Stimulated activated CD4-positive, alpha-beta T cell treated with anti-CD3 and anti-CD28 coated beads, TNF-alpha, amount 100 ng/mL, for 1 hour (primary cell): ENCODE data around the gene MOB1B.
"Not testable (repeated sequence)": the region's sequence is repeated elsewhere in the genome, so short reads cannot be mapped to it uniquely, and the experiment has no call there.

Experiments used
- DNase-seq, 3 donors: peaks; one replicate each; pipeline ENCODE4 v3.0.0-alpha.2; 2020; ENCODE audit warnings: low read depth in 3 of 3, low spot score in 1 of 3

MOB1B gene

DNA sequence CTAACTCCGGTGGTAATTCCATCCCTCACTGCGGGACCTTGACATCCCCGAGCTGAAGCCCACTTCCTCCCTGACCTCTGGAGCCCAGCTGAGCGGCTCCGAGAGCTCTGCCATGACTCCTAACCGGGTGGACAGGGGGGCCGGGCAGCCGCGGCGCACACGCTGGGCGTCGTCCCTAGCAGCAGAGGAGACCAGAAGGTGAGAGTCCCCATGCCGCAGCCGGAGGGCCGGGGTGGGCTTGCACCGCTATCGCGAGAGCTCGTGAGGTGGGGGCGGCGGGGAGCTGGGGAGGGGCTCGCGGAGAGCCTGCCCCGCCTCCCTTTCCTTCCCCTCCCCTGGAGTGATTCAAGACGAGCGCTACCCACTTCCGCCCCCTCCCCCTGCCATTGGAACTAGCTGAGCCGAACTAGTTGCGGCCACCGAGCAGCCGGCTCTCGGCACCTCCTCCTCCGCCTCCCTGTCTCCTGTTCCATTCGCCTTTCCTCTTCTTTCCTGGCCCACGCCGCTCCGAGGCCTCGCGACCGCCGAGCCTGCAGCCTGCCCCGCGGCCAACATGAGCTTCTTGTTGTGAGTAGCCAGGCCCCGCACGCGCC is at the start of gene MOB1B:
MOB1B (plus strand) TSS at position 386 of the 593 bp plus-strand sequence; CDS start at position 554, 168 bp downstream.
- DNase-seq: peak; percentile 62 to 69 (median 68)

GRCh38 chr4:70855464-70855863 is 46.7 kb upstream of the MOB1B start:
- DNase-seq: no peak

GRCh38 chr4:70858454-70858853 is 43.7 kb upstream of the MOB1B start:
- no peak for DNase-seq

DNA sequence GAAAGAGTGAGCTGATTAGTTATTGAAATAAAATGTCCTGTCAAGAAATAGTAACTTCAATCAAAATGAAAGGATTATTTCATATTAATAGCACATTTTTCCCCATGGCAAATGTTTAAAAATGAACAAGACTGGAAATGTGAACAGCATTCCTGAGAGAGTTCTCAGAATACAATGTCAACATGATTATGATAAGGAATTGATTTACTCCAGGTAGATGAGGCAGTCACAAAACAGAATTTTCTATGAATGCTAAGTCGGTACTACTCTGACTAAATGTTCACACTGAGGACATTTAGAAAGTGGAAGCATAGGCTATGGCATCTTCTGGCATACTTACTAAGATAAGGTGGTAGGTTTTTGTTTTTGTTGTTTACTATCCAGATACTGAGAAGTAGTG is 43.1 kb upstream of the MOB1B start:
- DNase-seq: no peak

DNA sequence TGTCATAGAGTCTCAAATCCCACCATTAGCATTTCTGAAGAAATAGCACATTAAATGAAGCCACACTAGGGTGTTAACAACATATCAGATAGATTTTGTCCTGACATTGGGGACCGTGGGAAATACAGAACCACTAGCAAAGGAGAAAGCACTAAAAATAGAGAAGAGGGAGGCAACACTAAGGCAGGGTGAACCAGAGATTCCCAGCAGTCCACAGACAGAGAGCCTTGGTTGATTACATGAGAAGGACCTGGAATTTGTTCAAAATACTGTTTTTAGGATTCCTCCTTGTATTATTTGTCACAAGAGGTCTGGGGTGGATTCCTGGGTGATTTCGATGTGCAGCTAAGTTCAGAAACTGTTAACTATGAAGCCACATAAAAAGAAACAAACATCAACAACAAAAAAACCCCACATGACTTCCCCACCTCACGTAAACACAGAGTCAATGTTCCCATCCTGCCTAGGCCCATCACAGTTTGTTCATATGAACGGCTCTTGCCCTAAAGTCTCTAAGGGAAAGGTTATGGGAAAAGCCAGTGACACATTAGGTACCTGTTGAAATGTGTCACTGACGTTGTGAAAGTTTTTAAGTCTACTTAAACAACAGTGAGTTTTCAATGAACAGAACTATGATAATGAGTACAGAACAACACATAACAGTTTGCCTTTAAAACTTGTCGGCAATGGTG is 38.9 kb upstream of the MOB1B start:
- no peak for DNase-seq

- no peak for DNase-seq
These were observed 33.4 kb upstream of the MOB1B start for GRCh38 chr4:70868778-70869177.

DNA sequence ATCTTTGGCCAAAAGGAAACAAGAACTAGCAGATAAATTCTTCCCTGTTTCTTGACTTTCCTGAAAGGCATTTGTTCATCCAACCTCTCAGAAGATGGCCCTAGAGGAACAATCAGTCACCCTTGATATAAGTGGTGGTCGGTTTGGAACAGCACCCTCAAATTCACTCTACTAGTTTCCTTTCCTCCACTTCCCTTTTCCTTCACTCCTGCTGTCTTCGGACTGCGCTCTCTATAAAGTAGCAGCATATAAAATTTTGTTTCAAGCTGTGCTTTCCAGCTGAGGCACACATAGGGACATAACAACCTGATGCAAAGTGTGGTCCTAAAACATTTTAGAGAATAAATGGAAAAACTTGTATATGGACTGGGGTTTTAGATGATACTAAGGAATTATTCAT is 29.0 kb upstream of the MOB1B start:
- no peak for DNase-seq

DNA sequence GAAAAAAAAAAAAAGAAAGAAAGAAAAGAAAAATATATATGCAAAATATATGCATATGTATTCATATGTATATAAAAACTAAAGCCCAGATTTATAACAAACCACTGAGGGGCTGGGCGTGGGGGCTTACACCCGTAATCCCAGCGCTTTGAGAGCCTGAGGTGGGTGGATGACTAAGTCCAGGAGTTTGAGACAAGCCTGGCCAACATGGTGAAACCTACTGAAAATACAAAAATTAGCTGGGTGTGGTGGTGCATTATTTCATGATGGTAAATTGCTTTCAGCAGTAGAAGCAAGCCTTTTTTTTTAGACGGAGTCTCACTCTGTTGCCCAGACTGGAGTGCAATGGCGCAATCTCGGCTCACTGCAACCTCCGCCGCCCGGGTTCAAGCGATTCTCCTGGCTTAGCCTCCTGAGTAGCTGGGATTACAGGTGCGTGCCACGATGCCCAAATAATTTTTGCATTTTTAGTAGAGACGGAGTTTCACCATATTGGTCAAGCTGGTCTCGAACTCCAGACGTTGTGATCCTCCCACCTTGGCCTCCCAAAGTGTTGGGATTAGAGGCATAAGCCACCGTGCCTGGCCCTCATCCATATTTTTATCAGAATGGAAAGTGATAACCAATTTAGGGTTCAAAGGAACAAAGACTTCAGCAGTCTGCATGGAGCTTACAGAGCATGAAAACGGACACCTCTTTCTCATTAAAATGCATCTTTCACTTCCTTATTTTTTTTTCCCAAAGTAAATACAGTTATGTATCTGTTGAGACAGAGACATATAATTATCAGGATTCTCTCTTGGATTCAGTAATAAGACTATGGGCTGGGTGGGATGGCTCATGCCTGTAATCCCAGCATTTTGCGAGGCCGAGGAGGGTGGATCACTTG is 27.7 kb upstream of the MOB1B start:
- DNase-seq: no peak

DNA sequence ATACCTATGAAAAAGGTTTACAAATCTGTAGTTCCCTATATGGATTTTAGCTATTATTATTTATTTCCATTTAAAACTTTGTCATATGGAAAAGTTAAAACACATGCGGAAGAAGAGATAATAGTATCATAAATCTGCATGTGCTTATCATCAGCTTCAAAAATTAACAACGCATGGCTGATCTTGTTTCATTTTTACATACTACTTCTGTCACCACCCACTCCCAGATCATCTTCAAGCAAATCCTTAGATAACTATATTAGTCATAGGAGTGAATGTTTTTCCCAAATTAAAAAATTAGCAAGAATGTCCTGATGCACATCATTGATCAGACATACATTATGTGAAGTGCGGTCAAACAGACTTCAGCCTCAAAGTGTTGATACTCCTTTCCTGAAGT is 24.6 kb upstream of the MOB1B start:
- DNase-seq: no peak

DNA sequence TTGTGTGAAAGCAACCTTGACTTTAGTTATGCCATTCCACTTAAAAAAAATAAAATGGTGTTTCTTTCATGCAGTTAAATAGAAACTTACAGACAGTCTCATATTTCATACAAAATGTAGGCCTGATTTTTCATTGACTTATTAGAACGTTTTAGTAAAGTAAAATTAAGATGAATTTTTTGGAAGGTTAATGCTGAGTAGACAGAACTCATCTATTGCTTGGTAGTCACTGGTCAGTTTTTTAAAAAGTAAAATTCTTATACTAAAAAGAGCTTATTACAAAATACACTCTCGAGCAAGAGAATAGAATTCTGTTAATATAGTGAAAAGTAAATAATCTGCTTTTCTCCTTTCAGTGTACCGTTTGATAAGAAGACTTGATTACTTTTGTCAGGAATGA is 21.4 kb upstream of the MOB1B start:
- DNase-seq: no peak

- no peak for DNase-seq
These were observed 17.0 kb upstream of the MOB1B start for GRCh38 chr4:70885174-70885573.

DNA sequence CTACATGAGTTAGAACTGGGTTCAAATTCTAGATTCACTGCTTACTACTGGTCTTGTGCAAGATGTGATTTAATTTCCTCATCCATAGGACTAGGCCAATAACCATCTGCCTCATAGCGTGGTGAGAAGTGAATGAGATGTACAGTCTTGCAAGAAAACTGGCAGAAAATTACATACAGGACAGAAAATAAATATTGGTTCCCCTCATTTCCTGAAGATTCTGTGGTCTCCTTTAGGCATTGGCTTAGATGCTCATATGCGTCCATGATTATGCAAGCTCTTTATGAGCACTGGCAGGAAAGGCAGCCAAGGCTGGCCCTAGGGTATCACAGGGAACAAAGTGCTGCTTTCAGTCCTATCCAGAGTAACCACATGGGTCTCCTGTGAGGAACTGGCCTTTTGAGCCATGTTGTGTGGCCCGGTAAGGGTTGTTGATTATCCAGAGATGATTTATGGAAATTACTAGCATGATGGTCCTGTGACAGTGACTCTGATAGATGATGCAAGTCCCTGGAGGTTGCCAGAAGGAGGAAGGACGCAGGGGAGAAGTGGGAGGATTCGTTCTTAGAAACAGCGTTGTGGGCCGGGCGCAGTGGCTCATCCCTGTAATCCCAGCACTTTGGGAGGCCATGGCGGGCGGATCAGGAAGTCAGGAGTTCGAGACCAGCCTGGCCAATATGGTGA is 9.9 kb upstream of the MOB1B start:
- DNase-seq: no peak

GRCh38 chr4:70893790-70894189 is 8.4 kb upstream of the MOB1B start:
- no peak for DNase-seq

DNA sequence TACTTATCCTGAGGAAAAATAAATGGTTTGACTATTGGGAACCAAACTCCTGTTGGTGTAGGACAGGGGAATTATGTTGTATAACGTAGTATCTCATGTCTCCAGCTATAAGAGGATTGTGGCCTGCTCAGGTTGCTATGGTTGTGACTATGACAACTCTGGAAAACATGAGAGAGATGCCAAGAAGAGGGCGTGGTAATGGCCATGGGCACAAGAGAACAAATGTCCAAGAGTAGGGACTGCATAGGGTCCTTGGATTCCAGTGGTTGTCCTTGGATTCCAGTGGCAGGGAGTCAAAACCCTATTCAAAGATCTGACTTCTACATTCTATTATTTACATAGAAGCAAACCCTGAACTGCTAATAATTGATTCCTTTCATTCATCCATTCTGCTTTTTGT is 6.8 kb upstream of the MOB1B start:
- DNase-seq: no peak

DNA sequence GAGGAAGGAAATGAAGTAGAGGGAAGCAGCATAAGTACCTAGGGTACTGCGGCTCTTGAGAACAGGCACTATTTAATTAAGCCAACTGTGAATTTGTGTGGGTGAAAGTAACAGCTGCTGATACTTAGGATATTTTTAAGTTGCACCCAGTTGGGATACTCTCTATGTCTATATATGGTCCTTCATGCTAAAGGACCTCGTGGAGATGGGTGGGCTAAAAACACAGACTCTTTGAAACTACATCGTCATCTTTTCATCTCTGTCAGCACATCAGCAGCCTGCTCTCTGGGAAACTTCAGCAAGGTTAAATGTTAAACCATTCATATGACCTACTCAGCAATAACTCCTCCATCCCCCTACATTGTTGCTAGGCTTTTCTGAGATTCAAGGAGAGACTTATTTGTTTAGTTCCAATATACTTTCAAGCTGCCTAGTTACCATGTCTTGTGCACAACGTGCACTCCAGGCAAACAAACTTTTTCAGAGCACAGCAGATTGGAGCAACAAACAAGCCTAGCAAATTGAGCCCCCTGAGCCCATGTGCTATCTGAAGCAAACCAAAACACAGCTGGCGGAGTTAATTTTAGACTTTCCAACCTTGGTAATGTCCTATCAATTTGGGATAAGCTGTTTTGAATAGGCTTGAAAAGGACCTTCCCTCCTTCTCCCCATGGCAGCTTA is 6.2 kb upstream of the MOB1B start:
- DNase-seq: no peak

GRCh38 chr4:70898581-70898980 is 3.6 kb upstream of the MOB1B start:
- DNase-seq: not testable (repeated sequence)

GRCh38 chr4:70901607-70901983 is 574 bp upstream of the MOB1B start:
- DNase-seq: no peak

GRCh38 chr4:70902577-70903290 is 565 bp downstream of the MOB1B start:
- DNase-seq: no peak

- DNase-seq: no peak
These were observed 1.1 kb downstream of the MOB1B start for GRCh38 chr4:70903291-70903603.

- no peak for DNase-seq
These were observed 6.9 kb downstream of the MOB1B start for GRCh38 chr4:70908993-70909556.
